Astrocyte (in vitro differentiated cells and primary cell): ENCODE results near the gene COL5A3.
"Not testable (repeated sequence)": the region's sequence is repeated elsewhere in the genome, so short reads cannot be mapped to it uniquely, and the experiment has no call there.

ENCODE experiments used
- EZH2 ChIP-seq: IDR thresholded peaks from 2 replicates; pipeline ENCODE4 v1.6.1; 2012; ENCODE audit warnings: mild to moderate bottlenecking, low read length, inconsistent platforms; ENCODE audit not compliant: insufficient read depth
- TF ChIP-seq, protein P1 (sequence below): IDR thresholded peaks from 2 replicates; pipeline ENCODE4 v1.5.1; 2011; ENCODE audit warnings: low read depth, mild to moderate bottlenecking, inconsistent platforms, low read length, moderate library complexity; ENCODE audit not compliant: insufficient read depth

DNA sequence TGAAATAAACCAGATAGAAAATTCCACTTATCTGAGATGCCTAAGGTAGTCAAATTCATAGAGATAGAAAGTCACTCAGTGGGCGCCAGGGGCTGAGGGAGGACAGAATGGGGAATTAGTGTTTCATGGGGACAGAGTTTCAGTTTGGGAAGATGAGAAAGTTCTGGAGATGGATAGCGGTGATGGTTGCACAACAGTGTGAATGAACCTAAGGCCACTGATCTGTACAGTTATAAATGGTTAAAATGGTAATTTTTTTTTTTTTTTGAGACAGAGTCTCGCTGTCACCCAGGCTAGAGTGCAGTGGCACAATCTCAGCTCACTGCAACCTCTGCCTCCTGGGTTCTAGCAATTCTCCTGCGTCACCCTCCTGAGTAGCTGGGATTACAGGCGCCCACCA, 12.8 kb upstream of the COL5A3 start:
- TF ChIP-seq, protein P1, sequence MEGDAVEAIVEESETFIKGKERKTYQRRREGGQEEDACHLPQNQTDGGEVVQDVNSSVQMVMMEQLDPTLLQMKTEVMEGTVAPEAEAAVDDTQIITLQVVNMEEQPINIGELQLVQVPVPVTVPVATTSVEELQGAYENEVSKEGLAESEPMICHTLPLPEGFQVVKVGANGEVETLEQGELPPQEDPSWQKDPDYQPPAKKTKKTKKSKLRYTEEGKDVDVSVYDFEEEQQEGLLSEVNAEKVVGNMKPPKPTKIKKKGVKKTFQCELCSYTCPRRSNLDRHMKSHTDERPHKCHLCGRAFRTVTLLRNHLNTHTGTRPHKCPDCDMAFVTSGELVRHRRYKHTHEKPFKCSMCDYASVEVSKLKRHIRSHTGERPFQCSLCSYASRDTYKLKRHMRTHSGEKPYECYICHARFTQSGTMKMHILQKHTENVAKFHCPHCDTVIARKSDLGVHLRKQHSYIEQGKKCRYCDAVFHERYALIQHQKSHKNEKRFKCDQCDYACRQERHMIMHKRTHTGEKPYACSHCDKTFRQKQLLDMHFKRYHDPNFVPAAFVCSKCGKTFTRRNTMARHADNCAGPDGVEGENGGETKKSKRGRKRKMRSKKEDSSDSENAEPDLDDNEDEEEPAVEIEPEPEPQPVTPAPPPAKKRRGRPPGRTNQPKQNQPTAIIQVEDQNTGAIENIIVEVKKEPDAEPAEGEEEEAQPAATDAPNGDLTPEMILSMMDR: not testable (repeated sequence)
- not testable (repeated sequence) for TF ChIP-seq EZH2
